Activated naive CD4-positive, alpha-beta T cell treated with anti-CD3 and anti-CD28 coated beads, Interleukin-2, amount 50 U/mL, for 72 hours (primary cell): ENCODE measurements around the gene FAM131B. TPM values are rescaled to one million over a fixed set of nuclear protein-coding genes. Genes with fewer than 3 reads are reported as not detected.
"Not testable (repeated sequence)": the region's sequence is repeated elsewhere in the genome, so short reads cannot be mapped to it uniquely, and the experiment has no call there.

Source experiments
- ATAC-seq, 2 donors: fragments of 150-1000 bp; cut with Tn5 transposase; 2 replicates each; pipeline ENCODE4 v1.10.0; 2021; ENCODE audit warnings: mild to moderate bottlenecking in 2 of 2, moderate library complexity in 2 of 2
- DNase-seq, 2 donors: peaks; one replicate each; pipeline ENCODE4 v3.0.0; 2021 to 2022; ENCODE audit warnings: low spot score in 2 of 2
- H3K27ac Mint-ChIP-seq, 2 donors: one replicate each; pipeline ENCODE4 v1.8.0; 2022; ENCODE audit warnings: mild to moderate bottlenecking in 2 of 2, mixed read lengths in 2 of 2
- H3K36me3 Mint-ChIP-seq, 2 donors: one replicate each; pipeline ENCODE4 v1.8.0; 2022; ENCODE audit warnings: mixed read lengths in 2 of 2
- H3K9me3 Mint-ChIP-seq, 2 donors: one replicate each; pipeline ENCODE4 v1.8.0; 2022; ENCODE audit warnings: mixed read lengths in 2 of 2
- total RNA-seq, 2 donors: library from RNA; stranded (reverse); gene quantifications; one replicate each; pipeline ENCODE4 v1.2.3, GENCODE V29; 2022

Gene FAM131B
- total RNA-seq, 2 donors from 2014 or later = 0.77 to 2.1 TPM

GRCh38 chr7:143396625-143397556 is 34.4 kb upstream of the FAM131B start:
- H3K9me3 Mint-ChIP-seq = no peaks in the 10 kb centered on the region
- DNase-seq (no peak), ATAC-seq (no peak)
- H3K27ac Mint-ChIP-seq = peak overlapping the region in 1 of 2 donors; percentile 41
- H3K36me3 Mint-ChIP-seq = no peaks in the 10 kb centered on the region

GRCh38 chr7:143396182-143396581 is 33.7 kb upstream of the FAM131B start:
- Mint-ChIP-seq H3K27ac (no peak overlapping the region), H3K36me3 (no peaks in the 10 kb centered on the region), H3K9me3 (no peaks in the 10 kb centered on the region)
- DNase-seq (no peak), ATAC-seq (peak in 1 of 2 donors; percentile 9)

GRCh38 chr7:143395187-143396149 is 33.0 kb upstream of the FAM131B start:
- Mint-ChIP-seq H3K27ac (peak overlapping the region; percentile 69 to 77), H3K36me3 (no peaks in the 10 kb centered on the region)
- ATAC-seq = no peak

GRCh38 chr7:143394777-143395176 is 32.3 kb upstream of the FAM131B start:
- H3K9me3 Mint-ChIP-seq = no peaks in the 10 kb centered on the region
- DNase-seq (peak in 1 of 2 donors; percentile 41), ATAC-seq (no peak)
- H3K36me3 Mint-ChIP-seq = no peaks in the 10 kb centered on the region
- peak overlapping the region; percentile 69 to 77 for H3K27ac Mint-ChIP-seq

More at GRCh38 chr7:143395187-143396149, 33.0 kb upstream of the FAM131B start:
- DNase-seq = no peak
- no peaks in the 10 kb centered on the region for H3K9me3 Mint-ChIP-seq

GRCh38 chr7:143394068-143394467 is 31.6 kb upstream of the FAM131B start:
- Mint-ChIP-seq H3K27ac (no peak overlapping the region), H3K9me3 (no peaks in the 10 kb centered on the region), H3K36me3 (peaks cover 0 to 4% of the 10 kb centered on the region in 2 donors)
- ATAC-seq = no peak
- no peak for DNase-seq

GRCh38 chr7:143393267-143394041 is 30.9 kb upstream of the FAM131B start:
- Mint-ChIP-seq H3K36me3 (peaks cover 0 to 5% of the 10 kb centered on the region in 2 donors), H3K27ac (peak overlapping the region in 1 of 2 donors; percentile 53), H3K9me3 (no peaks in the 10 kb centered on the region)
- ATAC-seq (no peak), DNase-seq (no peak)

GRCh38 chr7:143392875-143393266 is 30.4 kb upstream of the FAM131B start:
- Mint-ChIP-seq H3K27ac (no peak overlapping the region), H3K36me3 (peaks cover 0 to 5% of the 10 kb centered on the region in 2 donors), H3K9me3 (no peaks in the 10 kb centered on the region)
- DNase-seq (no peak), ATAC-seq (no peak)

- ATAC-seq, DNase-seq, H3K9me3 Mint-ChIP-seq, H3K36me3 Mint-ChIP-seq, H3K27ac Mint-ChIP-seq: not testable (repeated sequence)
Observed at GRCh38 chr7:143392427-143392826, 29.9 kb upstream of the FAM131B start.

- Mint-ChIP-seq H3K27ac (no peak overlapping the region), H3K36me3 (peaks cover 0 to 5% of the 10 kb centered on the region in 2 donors), H3K9me3 (no peaks in the 10 kb centered on the region)
- no peak for ATAC-seq
- no peak for DNase-seq
Observed at GRCh38 chr7:143391462-143392404, 29.2 kb upstream of the FAM131B start.

- DNase-seq = no peak
- Mint-ChIP-seq H3K9me3 (no peaks in the 10 kb centered on the region), H3K36me3 (peaks cover 0 to 5% of the 10 kb centered on the region in 2 donors), H3K27ac (no peak overlapping the region)
- ATAC-seq = no peak
Observed at GRCh38 chr7:143390773-143391317, 28.3 kb upstream of the FAM131B start.

GRCh38 chr7:143390104-143390772 is 27.7 kb upstream of the FAM131B start:
- no peak for DNase-seq
- ATAC-seq = peak in 1 of 2 donors; percentile 16
- Mint-ChIP-seq H3K36me3 (peaks cover 0 to 5% of the 10 kb centered on the region in 2 donors), H3K9me3 (no peaks in the 10 kb centered on the region), H3K27ac (peak overlapping the region; percentile 61 to 90)

GRCh38 chr7:143389316-143390103 is 27.0 kb upstream of the FAM131B start:
- DNase-seq (peak in 1 of 2 donors; percentile 43), ATAC-seq (no peak)
- Mint-ChIP-seq H3K36me3 (peaks cover 0 to 5% of the 10 kb centered on the region in 2 donors), H3K27ac (peak overlapping the region; percentile 61 to 90), H3K9me3 (no peaks in the 10 kb centered on the region)

GRCh38 chr7:143388491-143389101 is 26.1 kb upstream of the FAM131B start:
- peaks cover 0 to 5% of the 10 kb centered on the region in 2 donors for H3K36me3 Mint-ChIP-seq
- no peaks in the 10 kb centered on the region for H3K9me3 Mint-ChIP-seq
- DNase-seq = peak in 1 of 2 donors; percentile 54
- H3K27ac Mint-ChIP-seq = peak overlapping the region; percentile 61 to 90
- ATAC-seq = no peak
